HG03095 (cell line): ENCODE measurements around the gene DPY19L1.
"Not testable (repeated sequence)": the region's sequence is repeated elsewhere in the genome, so short reads cannot be mapped to it uniquely, and the experiment has no call there.

Source experiments
- ATAC-seq: cut with Tn5 transposase; IDR thresholded peaks from one replicate; pipeline ENCODE4 v1.9.1; 2021; ENCODE audit warnings: moderate library complexity; ENCODE audit not compliant: unreplicated experiment

The DPY19L1 gene

GRCh38 chr7:35037211-35037525 is at the start of gene DPY19L1:
TSS of gene DPY19L1 (minus strand) at chr7:35037485. CDS start at chr7:35037394, 91 bp downstream.
- no peak for ATAC-seq

- not testable (repeated sequence) for ATAC-seq
Observed at GRCh38 chr7:35079517-35079916, 42.2 kb upstream of the DPY19L1 start.

GRCh38 chr7:35074008-35074407 is 36.7 kb upstream of the DPY19L1 start:
- ATAC-seq: not testable (repeated sequence)

- not testable (repeated sequence) for ATAC-seq
Observed at GRCh38 chr7:35072950-35073827, 35.9 kb upstream of the DPY19L1 start.

- not testable (repeated sequence) for ATAC-seq
Observed at GRCh38 chr7:35069084-35069483, 31.8 kb upstream of the DPY19L1 start.

GRCh38 chr7:35065382-35065781 is 28.1 kb upstream of the DPY19L1 start:
- not testable (repeated sequence) for ATAC-seq

- ATAC-seq: not testable (repeated sequence)
Observed at GRCh38 chr7:35058571-35058970, 21.3 kb upstream of the DPY19L1 start.

- ATAC-seq: not testable (repeated sequence)
Observed at GRCh38 chr7:35057505-35058451, 20.5 kb upstream of the DPY19L1 start.

GRCh38 chr7:35055733-35056132 is 18.4 kb upstream of the DPY19L1 start:
- not testable (repeated sequence) for ATAC-seq

GRCh38 chr7:35053488-35054175 is 16.3 kb upstream of the DPY19L1 start:
- not testable (repeated sequence) for ATAC-seq

- ATAC-seq: not testable (repeated sequence)
Observed at GRCh38 chr7:35048390-35048789, 11.1 kb upstream of the DPY19L1 start.

- ATAC-seq: not testable (repeated sequence)
Observed at GRCh38 chr7:35047912-35048305, 10.6 kb upstream of the DPY19L1 start.

- not testable (repeated sequence) for ATAC-seq
Observed at GRCh38 chr7:35047263-35047911, 10.1 kb upstream of the DPY19L1 start.

GRCh38 chr7:35043301-35043700 is 6.0 kb upstream of the DPY19L1 start:
- not testable (repeated sequence) for ATAC-seq

GRCh38 chr7:35040906-35041305 is 3.6 kb upstream of the DPY19L1 start:
- no peak for ATAC-seq

- ATAC-seq: no peak
Observed at GRCh38 chr7:35039343-35039742, 2.1 kb upstream of the DPY19L1 start.

GRCh38 chr7:35038354-35038753 is 1.1 kb upstream of the DPY19L1 start:
- no peak for ATAC-seq

GRCh38 chr7:35037526-35038341 is 449 bp upstream of the DPY19L1 start:
- ATAC-seq: peak; percentile 82

GRCh38 chr7:35036361-35037171 is 719 bp downstream of the DPY19L1 start:
- ATAC-seq: peak; percentile 6
